ENCODE measurements around the gene ACER3.

ACER3 gene

DNA sequence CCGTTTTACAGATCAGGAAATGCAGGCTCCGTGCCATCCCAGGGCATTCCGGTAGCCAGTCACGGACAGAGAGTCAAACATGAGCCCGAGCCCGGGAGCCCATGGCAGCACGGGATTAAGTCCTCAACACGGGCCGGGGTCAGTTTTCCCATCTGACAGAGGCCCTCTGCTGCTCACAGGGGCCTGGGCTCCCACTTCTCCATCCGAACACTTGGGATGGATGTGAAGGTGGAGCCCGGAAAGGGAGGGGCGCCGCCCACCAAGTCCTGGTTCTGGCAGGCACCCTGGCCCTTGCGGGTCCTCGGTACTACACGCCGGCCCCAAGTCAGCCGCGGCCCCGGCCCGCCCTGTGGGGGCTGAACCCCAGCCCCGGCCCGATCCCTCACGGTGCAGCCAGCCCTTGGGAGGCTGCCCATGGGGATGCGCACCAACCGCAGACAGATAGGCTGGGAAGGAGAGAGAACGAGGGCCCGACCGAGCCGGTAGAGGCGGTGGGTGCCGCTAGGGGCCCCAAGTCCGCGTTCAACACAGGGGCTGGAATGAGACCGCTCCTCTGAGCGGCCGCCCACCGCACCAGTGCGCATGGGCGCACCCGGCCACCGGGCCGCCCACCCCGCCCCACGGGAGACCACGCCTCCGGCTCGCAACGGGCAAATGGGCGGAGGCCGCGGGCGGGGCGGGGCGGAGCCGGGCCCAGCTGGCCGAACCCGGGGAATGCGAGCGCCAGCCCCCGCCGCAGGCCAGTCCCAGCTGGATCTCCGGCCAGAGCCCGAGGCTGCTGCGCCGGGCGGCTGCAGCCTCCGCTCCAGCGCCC, 205.7 kb downstream of the ACER3 start, which contains the start of gene CAPN5:
CAPN5 (plus strand) TSS at position 743 of the 814 bp plus-strand sequence. CDS start 17,916 bp downstream, outside the sequence.
- peak; percentile 96 for DNase-seq

DNA sequence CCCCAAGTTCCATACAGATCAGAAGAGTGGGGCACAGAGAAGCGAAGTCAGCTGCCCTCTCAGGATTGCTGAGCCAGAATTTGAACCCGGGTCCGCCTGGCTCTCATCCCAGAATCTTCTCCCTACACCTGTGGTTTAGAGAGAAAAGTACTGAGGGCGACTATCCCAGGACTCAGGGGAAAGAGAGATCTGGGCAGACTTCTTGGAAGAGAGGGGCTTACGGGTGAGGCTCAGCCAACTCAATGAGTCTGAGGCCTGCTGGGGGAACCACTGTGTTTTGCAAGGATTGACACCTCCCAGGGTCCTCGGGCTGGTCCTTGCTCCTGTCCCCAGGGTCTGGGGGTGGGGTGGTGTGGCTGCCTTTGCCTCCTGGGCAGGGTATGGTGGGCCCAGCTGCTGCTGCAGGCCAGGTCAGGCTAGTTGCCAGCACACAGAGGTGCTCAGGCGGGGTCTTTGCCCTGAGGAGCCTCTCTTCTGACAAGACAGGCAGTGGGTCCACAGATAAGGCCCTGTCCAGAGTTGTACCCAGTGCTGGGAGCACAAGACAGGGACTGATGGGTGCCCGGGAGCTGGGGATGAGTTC, 207.2 kb downstream of the ACER3 start:
- peak; percentile 21 for DNase-seq

DNA sequence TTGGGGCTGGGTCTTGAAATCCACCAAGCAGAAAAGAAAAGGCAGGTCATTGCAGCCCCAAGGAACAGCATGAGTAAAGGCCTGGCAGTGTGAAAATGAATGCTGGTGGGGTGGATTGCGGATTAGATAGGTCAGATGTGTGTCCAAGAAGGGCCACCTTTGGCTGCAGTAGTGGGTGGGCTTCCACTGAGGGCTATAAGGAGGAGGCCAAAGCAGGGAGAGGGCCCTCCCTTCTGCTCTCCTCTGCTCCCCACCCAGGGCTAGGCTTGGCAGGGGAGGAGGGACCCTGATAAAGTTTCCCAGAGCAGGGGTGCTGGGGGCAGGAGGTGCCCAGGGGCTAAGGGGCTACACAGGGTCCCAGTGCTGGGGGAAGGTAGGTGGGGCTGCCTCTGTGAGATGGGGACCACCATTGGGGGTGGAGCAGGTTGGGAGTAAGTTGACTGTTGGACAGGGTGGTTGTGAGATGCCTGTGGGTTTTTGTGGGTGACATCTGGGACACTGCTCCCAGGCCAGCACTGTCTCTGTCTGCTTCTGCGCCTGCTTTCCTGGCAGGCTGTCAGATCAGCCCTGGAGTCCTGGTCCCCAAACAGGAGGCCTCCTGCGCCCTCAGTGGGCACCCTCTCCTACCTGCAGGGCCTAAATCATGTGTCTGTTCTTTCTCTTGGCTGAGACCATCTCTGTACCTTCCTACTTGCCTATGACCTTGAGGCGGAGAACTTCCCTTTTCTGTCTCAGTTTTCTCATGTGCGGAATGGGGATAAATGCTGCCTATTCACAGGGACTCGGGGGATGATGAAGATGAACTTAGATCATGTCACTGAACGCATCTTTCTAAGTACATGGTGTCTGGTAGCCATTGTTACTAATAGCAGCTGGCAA, 208.0 kb downstream of the ACER3 start:
- DNase-seq, result peak; percentile 16

- peak; percentile 15 for DNase-seq
Measured at GRCh38 chr11:77069336-77069968, 208.7 kb downstream of the ACER3 start.

- DNase-seq, result peak; percentile 11
Measured at GRCh38 chr11:77069969-77070582, 209.4 kb downstream of the ACER3 start.

DNA sequence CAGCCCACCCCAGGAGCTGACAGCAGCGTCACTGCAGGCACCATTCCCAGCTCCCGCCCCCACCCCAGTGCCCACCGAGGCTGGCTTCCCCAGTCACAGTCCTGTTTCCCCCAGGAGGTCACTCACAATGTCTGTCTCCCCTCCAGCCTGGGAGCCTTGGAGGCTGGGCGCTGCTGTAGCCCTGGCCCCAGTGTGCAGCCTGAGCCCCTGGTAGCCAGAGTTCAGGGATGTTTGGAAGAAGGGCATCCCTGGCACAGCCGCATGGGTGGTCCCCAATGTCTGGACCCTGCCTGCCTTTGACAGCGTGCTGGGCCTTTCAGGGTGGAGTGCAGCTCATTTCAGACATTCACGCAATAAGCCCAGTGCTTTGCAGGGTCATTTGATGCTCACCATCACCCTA, 210.4 kb downstream of the ACER3 start:
- peak; percentile 13 for DNase-seq

DNA sequence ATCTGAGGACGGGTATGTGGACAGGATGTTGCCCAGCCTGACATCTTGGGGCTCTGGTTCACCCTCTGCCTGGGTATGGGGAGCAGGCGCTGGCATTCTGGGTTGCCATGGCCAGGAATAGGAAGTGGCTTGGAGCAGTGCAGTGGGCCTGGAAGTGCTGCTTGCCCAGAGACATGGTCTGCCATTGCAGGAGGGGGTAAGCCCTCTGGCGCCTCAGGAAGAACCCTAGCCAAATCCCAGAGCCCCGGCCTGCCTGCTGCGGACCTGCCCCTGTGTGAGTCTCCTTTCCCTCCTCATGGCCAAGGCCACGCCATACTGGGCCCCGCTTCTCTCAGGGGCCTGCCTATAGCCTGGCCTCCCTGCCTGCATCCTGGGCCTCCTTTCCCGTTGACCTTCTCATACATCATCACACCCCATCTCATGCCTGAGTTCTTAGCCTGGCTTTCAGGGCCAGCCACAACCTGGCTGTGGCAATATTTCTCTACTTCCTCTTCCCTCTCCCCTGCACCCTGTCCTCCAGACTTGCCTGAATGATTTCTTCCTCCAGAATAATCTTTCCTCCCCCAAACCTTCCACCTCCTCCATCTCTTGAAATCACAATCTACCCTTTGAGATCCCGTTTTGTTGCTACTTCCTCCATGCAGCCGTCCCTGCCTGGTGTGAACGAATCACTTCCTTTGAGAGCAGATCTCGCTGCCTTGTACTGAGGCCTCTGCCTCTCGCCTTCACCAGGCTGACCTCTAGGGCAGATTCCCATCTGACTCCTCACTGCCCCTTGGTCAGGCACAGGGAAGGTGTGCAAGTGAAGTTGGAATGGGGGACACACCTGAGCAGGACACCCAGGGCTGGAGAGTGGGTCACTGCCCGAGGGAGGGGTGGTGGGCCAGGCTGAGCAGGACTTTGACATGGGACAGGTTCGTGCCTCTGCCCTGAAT, 211.2 kb downstream of the ACER3 start:
- DNase-seq, result peak; percentile 11

DNA sequence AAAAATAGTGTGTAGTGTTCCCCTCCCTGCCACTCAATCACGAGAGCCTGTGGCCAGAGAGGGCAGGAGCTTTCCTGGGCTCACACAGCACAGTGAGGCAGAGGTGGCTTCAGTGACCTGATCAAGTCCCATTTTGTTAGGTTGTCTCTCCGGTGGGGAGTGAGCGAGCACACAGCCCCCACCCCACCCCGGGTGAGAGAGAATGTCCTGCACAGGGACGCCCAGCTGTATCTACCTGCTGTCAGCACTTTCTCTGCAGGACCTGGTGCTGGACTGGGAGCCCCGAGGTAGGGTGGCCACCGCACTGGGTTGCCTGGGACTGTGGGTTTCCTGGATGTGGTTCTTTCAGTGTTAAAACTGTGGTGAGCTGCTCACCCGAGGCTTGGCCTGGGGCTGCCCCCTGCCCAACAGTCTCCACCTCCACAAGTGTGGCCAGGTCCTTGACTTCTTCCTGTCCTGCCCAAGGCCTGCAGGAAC, 212.2 kb downstream of the ACER3 start:
- DNase-seq, result no peak

GRCh38 chr11:77073328-77074001, 212.7 kb downstream of the ACER3 start:
- DNase-seq, result peak; percentile 93

- DNase-seq, result peak; percentile 12
Measured at GRCh38 chr11:77074205-77074604, 213.5 kb downstream of the ACER3 start.

GRCh38 chr11:77074626-77075221, 214.0 kb downstream of the ACER3 start:
- DNase-seq, result peak; percentile 11

- peak; percentile 11 for DNase-seq
Measured at GRCh38 chr11:77075425-77075905, 214.7 kb downstream of the ACER3 start.

All from femur (tissue), 1 donor.